SW 1271 (cell line): ENCODE data around the gene PTPRN2.

Experiments used
- DNase-seq, 2 experiments: peaks; one replicate each; lab custom pipeline; 2025; lab: John Stamatoyannopoulos, UW

Gene PTPRN2

DNA sequence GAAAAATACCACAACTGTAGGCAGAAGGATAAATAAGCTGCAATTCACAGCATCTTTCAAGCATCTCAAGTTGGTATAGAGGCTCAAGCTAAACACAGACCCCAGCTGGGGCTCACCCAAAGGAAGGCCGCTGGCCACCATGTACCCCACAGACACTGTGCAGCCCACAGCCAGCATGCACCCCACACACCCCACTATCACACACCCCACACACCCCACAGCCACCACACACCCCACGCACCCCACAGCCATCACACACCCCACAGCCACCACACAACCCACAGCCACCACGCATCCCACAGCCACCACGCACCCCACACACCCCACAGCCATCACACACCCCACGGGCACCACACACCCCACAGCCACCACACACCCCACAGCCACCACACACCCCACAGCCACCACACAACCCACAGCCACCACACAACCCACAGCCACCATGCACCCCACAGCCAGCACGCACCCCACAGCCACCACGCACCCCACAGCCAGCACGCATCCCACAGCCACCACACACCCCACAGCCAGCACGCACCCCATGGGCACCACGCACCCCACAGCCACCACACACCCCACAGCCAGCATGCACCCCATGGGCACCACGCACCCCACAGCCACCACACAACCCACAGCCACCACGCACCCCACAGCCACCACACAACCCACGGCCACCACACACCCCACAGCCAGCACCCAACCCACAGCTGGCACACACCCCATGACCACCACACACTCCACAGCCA is 1036.1 kb downstream of the PTPRN2 start:
- DNase-seq = no peak

DNA sequence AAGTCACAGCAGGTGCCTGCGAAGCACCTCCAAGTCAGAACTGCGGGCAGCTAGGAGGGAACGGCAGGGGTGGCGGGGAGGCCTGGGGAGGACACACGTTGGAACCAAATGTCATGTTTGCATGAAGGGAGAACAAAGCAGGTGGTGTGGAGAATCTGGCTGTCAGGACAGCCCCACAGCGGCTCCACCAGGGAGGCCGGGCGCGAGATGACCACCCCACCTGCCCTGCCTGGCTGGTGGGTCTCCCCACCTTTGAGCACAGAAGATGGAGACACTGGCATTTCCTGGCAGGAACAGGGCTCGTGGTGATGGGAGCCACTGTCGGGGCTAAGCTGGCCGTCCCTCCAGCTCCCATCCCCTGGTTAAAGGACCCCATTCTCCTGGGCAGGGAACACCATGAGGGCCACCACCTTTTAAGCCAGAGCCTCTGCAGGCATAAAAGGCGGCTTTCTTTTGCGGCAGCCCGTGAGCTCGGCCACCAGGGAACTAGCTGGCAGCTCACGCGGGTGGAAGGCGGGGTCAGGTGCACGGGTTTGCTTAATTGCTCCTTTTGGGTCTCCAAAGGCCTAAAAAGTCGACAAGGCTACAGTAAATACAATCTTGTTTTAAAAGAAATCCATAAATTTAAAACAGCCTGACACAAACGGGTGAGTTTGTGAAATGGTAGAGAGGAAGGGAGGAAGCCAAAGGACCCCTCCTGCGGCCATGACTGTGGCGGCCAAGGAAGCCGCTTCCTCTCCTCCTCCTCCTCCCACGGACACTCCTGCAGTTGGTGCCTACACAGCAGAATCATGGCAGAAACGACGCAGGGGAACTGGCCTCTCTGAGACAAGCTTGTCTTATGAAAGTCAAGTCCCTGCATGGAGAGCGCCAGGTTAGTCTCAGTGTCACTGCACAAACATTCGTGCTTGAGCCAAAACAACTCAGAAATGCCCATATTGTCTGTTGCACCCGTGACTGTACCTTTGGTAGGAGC is 1037.0 kb downstream of the PTPRN2 start:
- no peak for DNase-seq

DNA sequence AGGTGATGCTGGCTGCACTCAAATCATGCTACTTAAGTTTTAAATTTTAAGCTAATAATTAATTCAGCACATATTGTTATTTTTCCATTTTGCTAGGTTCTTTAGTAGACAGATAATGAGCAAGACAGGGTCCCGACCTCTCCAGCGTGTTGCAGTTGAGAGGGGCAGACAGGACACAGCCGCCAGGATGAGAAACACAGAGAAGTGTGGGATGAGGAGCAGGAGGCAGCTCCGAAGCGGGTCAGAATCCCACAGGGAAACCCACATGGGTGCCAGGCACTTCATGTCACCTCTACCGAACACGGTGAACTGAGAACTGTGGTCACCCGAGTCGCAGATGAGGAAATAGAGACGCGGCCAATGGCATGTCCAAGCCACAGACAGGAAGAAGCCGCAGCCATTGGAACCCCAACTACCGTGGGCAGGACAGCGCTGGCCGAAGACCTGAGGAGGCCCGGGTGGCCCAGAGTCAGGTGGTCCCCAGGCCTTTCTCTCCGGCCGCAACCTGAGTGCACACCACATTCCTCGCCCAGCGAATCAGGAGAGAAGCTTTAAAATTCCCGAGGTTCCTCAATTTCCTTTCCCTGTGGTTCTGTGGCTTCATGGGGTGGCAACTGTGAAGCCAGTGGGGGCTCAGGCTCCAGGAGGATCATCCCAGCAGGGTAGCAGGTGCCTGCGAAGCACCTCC is 1037.9 kb downstream of the PTPRN2 start:
- no peak for DNase-seq

DNA sequence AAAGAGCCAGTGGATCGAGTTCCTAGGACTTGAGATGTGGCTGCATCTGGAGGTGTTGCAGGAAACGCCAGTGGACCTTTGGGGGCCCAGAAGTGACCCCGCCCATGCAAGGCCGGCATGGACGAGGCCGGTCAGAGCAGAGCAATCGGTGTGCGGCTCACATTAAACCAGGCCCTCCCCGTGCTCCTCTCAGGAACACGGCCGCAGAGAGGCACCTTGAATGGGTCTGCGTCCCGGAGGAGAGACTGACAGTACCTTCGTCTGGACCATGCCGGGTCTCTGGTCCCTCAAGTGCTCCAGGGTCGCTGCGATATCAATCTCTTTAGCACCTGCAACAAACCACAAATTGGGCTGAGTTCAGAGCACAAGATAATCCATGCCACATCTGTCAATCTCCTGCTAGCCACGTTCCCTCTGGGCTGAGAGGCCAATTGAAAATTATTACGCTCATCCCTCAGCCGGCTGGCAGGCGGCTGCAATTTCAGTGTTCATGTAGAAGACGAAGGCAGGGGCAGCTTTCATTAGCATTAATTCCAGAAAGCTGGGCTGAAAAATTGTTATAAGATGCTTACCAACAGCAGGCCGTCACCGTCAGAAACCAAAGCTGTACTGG is 1038.8 kb downstream of the PTPRN2 start:
- no peak for DNase-seq

DNA sequence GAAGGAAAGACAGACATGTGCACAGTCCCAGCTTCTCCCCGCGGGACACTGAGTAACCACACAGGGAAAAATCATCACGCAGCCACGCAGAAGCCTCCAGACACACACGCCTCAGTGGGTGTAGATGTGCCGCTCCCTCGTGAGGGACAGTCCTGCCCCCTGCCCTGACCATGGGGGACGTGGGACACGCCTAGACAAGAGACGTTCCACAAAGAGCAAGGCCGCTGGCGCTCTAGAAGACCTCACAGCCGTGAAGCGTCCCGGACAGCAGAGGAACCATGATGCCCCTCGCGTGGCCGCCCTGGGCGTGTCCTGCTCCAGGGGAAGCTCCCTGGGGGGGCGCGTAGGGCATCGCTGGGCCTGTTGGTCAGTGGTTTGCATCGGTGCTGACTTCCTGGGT is 1040.0 kb downstream of the PTPRN2 start:
- no peak for DNase-seq

DNA sequence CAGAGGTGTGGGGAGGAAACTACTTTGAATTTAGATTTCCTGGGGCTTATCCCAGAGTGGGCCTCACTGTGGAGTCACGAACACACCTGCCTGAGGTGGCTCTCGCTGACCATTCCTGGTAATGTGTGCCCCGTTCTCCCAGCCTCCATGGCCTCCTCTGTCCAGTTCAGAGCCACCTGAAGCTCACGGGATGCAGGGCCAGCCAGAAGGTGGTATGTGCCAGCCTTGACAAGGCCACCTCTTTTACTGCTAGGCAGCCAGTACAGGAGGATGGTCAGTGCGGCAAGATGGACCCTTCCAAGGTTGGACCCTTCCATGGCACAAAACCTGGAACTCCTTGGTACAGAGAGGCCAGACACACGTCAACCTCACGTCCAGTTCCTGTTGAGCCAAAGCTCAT is 1040.5 kb downstream of the PTPRN2 start:
- no peak for DNase-seq

DNA sequence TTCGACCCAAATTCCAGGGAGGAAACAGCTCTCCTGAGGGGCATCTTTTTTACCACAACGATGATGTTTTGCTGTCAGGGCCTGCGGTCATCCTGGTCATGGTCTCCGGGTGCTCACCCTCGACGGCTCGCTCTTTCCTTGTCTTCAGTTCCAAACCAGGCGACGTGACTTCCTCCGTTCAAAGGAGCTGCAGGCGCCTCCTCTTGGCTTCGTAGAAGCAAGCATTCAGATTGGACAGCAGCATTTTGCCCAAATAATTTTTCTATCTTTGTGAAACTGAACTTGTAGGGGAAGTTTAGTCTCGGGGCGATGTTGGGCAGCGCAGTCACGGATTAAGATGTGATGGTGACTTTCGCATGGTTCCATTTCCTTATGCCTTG is 1042.0 kb downstream of the PTPRN2 start:
- no peak for DNase-seq

DNA sequence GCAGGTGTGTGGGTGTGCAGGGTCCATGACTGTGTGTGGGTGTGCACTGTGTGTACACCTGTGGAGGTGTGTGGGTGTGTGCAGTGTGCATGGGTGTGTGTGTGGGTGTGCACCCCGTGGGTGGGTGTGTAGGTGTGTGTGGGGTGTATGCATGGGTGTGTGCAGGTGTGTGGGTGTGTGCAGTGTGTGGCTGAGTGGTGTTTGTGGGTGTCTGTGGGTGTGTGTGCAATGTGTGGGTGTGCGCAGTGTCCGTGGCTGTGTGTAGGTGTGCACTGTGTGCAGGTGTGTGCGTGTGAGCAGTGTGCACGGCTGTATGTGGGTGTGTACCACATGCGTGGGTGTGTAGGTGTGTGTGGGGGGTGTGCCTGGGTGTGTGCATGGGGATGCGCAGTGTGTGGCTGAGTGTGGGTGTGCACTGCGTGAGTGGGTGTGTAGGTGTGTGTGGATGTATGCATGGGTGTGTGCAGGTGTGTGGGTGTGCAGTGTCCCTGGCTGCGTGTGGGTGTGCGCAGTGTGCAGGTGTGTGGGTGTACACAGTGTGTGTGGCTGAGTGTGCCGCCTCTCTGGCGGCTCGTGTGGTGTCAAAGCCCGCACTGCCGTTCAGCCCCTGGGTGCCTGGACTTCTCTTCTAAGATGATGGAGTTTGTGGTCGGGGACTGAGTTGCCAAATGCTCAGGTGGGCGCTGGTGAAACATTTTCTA is 1042.5 kb downstream of the PTPRN2 start:
- DNase-seq = no peak

DNA sequence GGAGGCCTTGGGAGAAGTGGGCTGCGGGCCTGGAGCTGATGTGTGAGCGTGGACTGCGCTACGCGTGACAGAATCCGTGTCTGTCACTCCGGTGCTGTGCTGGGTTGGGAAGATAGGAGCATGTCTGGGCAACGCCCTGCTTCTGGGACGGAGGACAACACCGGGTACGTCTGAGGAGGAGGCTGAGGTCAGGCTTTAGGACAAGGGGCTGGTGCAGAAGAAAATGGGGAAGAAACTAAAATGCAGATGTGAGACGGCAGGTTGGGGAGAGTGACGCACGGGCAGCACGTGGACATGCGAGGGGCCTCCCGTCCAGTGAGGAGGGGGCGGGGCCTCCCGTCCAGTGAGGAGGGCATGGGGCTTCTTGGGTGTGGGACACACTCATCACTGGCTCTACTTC is 1043.4 kb downstream of the PTPRN2 start:
- no peak for DNase-seq

DNA sequence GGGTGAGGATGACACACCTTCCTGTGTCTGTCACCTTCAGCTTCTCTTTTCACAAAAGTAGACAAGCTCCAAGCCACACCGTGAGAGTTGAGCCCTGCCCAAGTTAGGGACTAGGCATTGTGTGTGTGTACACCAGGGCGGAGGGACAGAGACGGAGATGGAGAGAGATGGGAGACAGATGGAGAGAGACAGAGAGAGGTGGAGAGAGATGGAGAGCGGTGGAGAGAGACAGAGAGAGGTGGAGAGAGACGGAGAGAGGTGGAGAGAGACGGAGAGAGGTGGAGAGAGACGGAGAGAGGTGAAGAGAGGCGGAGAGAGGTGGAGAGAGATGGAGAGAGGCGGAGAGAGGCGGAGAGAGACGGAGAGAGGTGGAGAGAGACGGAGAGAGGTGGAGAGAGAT is 1043.8 kb downstream of the PTPRN2 start:
- DNase-seq = no peak

DNA sequence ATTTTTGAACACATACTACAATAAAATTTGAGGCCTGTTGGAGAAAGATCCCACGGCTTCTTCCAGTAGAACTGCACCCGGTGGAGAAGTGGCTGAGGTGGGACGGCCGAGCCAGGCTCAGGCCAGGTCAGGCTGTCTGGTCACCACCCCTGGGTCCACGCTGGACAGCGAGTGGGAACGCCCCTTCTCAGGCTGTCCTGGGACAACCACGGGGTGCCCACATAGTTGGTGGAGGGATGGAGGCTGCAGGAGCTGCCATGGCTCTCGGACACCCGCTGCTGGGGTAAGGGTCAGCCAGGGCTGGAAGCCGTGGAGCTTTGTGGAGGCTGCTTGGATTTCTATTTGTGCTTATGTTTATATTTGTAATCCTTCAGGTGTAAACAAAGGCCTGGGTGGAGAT is 1044.3 kb downstream of the PTPRN2 start:
- no peak for DNase-seq

DNA sequence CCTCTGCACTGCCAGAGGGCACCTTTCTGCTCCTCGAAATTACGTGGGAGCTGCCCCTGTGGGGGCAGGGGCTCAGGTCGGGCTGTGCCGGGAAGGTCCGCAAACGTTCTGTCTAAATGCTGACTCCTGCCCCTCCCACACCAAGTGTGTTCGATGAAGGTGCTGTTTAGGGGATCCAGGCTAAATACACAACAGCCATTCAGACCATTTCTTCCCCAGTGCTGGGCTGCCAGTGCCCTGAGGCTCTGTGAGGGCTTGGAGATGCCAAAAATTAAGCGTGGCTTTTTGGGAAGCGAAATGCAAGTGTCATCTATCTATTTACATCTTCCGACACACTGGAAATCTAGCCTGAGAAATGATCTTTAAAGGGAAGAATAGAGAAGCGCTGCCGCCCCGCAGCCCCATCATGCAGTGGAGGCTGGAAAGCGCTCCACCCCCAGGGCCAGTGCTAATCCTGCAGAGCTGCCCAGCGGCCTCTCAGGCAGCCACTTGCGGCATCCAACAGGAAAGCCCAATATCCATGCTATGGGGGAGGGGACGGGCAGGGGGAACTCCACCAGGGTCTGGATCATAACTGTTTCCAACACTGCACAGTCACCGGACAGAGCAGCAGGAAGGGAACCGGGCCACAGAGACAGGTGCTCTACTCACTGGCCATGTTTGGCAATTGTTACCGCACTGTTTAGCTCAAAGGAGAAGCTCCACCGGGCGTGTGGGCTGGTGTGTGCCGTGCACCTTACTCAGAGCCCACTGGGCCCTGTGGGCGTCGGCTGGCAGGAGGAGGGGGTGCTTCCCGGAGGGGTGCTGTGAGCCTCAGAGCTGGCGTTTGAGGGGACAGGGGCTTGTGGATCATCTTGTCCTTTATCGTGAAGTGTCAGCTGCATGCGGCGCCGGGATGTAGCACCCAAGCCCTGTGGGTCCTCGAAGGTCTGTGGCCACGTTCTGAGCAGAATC is 1045.3 kb downstream of the PTPRN2 start:
- DNase-seq = no peak

DNA sequence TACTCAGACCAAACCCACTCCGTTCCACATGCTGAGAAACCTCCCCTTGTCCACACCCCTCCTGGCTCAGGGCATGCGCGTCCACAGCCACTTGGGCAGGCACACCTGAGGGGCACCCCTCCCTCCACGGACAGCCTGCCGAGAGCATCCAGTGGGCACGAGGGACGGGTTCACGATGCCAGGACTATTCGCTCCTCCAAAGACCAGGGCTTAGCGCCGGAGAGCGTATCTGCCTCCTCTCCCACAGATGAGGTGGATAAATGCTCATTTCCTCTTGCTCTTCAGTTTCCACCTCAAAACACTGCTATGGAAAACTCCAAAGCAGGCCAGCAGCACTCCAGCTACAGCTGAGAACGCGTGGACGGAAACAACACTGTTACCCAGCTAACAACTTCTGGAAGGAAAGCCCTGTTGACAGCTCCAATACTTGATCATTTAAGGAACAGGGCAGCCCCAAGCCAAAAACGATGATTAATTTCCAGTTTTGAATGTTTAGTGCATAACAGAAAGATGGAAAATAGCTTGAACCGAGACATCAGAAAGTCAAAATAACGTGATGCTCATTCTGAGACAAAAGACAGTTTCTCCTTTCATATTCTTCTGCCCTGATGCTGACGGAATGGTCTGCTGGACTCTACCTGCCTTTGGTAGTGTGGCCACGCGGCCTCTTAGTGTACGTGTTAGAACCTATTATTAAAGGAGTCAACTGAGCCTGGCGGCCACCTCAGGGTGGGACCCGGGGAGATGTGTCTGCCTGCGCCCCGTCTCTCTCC is 1046.1 kb downstream of the PTPRN2 start:
- DNase-seq = no peak

DNA sequence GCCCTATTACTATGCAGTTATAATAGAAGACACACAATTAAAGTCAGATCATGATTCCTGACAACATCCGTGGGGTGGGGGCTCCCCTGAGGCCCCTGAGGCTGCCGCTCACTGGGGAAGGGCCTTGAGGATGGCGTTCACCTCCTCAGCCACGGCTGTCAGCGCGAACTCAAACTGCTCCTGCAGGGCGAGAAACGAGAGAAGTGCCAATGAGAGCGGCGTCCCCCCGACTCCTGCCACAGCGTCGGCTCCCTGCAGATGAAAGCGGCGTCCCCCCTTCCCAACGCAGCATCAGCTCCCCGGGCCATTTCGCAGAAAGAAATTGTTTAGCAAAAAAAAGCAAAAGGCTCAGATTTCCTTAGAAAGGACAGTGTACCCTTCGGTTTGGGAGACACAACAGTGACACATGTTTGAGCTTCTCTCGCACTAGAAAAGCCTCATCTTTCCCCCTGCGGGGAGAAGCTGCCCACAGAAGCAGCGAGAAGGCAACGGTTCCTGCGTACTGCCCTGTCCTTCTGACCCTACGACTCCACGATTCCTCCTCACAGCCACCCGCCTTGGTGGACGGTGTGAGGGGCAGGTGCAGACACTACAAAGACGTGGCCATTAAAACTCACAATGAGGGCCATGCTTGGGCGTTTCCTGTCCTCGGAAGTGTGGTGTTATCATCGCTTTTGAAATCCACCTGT is 1046.9 kb downstream of the PTPRN2 start:
- DNase-seq = no peak

DNA sequence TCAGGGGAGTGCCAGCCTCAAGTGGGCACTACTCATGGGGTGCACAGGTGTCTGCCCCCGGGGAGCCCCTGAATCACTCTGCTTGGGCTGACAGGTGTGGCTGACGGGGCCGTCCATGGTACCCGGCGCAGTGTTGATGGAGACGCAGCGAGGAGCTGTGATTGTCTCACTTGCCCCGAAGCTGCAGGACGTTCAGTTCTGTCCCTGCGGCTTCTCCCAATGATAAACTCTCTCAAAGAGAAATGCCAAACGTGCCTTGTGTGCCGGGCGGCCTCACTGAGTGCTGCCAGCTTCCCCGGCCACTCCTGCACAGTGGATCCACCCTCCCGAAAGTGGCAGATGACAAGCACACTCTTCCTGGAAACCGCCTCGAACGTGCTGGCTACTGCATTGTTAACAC is 1047.6 kb downstream of the PTPRN2 start:
- no peak for DNase-seq

DNA sequence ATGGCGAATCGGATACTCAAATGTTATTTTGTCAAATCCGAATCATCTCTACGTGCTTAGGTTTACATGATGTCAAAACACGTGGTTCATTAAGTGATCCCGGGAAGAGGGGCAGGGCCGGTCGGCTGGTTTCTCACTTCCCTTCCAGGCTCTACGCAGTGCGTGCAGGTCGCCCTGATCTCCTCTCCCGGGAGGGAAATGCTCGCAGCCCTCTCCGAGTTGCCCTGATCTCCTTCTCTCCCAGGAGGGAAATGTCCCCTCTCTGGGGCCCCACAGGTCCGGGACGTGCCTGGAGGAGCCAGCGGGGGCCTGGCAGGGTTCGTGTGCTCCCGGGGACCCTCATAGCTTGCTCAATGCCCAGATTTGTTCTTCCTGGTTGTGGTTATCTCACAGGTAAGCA is 1048.1 kb downstream of the PTPRN2 start:
- no peak for DNase-seq

DNA sequence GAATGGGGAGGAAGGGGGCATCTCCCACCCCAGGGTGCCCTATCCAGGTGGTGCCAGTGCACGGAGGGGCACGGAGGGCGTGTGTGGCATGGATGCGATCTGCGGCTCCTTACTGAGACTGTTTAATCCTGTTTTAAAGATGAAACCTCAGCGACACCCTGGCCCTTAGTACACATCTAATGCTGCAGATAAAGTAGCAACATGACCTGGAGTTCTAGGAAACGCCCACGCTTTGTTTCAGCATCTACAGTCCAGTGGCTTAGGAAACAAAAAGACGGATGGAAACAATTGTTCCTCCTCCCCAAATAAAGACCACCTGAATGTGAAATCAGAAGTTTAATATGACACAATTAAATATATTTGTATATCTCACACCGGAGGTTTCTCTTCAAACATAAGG is 1048.9 kb downstream of the PTPRN2 start:
- no peak for DNase-seq

DNA sequence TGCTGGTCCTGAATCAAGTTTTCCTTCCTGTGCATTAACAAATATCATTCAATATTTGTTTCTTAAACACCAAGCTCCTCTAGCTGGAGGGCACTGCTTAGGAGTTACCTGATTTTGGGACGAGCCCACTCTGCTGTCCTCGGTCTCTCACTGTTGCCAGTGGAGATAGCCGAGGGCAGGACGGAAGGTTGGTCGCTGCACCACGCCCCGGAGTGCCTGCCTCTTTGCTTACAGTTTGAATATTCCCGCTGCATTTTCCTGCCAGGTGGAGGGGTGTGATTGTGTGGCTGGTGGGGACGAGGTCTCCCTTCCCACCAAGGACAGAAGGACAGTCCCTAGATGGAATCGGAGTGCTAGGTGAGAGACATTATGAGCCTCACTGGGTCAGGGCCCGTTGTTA is 1049.3 kb downstream of the PTPRN2 start:
- no peak for DNase-seq

DNA sequence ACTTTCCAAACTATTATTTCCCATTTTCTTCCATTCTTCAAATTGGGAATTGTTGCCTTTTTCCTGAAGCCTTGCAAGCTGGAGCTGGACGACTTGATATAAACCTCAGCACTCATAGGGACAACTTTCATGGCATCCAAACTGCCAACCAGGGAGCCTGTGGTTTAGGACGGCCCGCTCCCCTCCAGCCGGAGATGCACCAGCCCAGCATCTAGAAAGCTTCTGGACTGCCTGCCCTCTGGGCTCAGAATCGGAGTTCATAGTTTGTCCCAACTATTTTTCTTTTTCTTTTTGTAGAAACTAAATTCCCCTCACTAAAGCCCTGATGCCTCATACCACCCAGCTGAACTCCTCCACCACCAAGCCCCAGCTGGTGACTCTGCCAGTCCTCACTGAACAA is 1050.6 kb downstream of the PTPRN2 start:
- DNase-seq = no peak
